Ureter (tissue), 1 donor: Measurements from ENCODE around the gene BCKDHA. TPM values are rescaled to one million over a fixed set of nuclear protein-coding genes. Genes with fewer than 3 reads are reported as not detected.
A peak's percentile ranks its signal among the peaks of the same experiment; 100 is the strongest.
"Not testable (repeated sequence)": the region's sequence is repeated elsewhere in the genome, so short reads cannot be mapped to it uniquely, and the experiment has no call there.

ENCODE experiments used
- DNase-seq: peaks from one replicate; pipeline ENCODE4 v3.0.0-alpha.2; 2020; ENCODE audit warnings: low spot score
- total RNA-seq: library from RNA; stranded (reverse); gene quantifications from one replicate; pipeline ENCODE4 v1.2.4, GENCODE V29; 2023
- donor health status: DM: yes; HTN: yes; CAD: no.

BCKDHA gene
- total RNA-seq, 1 donor from 2014 or later, result 19.8 TPM

DNA sequence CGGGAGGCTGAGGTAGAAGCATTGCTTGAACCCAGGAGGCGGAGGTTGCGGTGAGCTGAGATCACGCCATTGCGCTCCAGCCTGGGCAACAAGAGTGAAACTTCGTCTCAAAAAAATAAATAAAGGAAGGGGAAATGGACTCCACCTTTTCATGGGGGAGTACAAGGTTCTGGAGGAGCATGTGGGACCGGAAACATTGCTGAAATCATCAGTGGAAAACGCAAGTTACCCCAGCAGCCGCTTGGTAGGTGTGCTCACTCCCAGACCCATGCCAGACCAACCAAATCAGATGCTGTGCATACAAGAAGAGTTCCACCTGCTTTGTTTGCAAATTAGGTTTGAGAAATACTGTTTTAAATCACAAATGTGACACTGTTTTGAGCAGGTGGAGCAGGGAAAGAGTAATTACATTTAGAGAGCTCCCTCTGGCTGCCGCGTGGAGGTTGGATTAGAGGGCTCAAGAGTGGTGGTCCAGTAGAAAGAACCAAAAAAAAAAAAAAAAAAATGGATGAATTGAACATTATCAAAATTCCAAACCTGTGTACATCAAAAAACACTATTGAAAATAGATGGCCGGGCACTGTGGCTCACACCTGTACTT lies 50.2 kb downstream of the BCKDHA start:
- DNase-seq, result no peak

DNA sequence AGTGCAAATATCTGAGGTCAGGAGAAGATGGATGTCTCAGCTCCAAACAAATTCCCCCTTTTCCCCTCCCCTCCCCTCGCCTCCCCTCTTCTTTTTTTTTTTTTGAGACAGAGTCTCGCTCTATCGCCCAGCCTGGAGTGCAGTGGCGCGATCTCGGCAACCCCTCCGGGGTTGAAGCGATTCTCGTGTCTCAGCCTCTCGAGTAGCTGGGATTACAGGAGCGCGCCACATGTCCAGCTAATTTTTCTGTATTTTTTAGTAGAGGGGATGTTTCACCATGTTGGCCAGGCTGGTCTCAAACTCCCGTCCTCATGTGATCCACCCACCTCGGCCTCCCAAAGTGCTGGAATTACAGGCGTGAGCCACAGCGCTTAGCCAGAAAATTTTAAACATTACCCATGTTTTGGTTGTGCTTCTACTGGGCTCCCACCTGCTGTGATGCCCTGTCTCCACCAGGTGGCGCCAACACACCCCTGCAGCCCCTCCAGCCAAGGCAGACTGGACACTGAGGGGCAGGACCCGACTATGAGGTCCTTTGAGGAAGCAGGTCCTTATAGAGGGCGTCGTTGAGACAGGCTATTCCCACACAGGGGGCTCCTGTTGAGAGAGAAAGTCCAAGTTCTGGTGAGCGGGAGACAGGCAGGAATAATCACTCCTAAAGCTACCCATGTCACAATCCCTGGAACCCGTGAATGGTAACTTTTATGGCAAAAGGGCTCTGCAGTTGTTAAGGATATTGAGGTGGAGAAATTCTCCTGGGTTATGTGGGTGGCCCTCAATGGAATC lies 51.7 kb downstream of the BCKDHA start:
- peak; percentile 77 for DNase-seq

DNA sequence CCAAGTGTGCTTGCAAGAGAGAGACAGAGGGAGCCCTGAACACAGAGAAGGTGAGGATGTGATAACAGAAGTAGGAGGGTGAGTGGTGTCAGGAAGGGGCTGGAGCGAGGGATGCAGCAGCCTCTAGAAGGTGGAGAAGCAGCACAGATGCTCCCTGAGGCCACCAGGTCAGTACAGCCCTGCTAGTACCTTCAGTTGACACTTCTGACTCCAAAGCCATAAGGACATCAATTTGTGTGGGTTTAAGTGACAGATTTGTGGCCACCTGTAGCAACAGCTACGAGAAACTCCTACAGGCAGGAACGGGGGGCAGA lies 52.2 kb downstream of the BCKDHA start:
- no peak for DNase-seq

DNA sequence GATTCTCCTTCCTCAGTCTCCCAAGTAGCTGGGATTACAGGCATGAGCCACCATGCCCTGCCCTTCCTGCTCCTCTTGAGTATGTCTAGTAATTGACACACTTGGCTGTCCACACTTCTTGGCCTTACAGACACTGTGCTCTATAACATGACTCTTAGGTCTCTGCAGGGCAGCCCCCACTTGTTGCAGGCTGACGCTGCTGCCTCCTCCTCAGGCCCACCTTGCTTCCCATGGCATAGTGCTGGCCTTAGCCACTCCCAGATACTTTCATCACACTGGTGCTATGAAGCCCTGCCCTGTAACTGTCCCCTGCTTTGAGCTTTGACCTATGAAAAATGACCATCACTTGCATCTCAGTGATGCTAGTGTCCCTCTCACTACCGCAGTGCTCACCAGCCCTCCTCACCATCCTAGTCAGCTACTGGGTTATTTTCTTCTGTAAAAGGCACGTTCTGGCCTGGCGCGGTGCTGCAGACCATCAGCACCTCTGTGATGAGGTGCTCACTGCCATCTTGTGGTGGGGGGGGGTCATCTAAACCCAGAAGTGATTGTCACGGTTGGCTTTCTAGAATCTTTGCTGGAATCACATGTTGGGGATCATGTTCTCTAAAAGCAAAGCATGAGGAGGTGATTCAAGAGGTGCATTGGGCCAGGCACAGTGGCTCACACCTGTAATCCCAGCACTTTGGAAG lies 55.1 kb downstream of the BCKDHA start:
- DNase-seq, result no peak

DNA sequence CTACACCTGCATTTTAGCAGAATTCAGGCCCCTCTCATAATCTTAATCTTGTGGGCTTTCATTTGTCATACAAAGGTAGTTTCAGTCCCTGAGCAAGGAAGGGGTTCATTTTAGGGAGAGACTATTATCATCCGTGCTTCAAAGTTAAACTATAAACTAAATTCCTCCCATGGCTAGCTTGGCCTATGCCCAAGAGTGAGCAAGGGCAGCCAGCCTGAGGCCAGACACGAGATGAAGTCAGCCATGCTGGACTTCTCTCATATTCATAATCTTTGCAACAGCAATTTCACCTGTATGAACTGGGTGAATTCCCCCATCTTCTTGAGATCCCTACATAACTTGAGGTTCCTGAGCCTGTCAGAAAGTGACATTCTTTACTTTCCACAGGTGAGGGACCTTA lies 58.3 kb downstream of the BCKDHA start:
- no peak for DNase-seq

DNA sequence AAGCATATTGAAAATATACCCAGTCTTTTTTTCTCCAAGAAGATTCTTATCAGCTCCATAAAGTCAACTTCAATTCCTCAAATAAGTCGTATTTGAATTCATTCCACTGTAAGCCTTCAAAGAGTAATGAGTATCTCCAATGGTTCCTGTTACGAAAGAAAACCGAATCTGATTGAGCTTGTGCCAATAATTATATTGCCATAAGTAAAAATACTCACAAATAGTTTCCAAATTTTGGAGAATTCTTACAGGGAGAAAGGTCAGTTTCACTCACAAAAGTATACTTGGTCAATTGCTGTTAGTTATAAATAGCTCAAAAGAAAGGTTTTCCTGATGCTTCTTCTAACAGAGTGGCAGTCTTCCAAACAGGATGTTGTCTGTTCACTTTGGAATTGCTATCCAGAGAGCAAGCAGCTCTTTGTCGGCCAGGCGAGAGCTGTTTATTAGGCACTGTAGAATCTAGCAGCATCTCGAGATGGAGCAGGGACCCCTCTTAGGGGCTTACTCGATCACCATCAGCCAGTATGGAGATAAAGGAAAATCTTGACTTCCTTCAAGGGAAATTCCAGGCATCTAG lies 58.8 kb downstream of the BCKDHA start:
- no peak for DNase-seq

DNA sequence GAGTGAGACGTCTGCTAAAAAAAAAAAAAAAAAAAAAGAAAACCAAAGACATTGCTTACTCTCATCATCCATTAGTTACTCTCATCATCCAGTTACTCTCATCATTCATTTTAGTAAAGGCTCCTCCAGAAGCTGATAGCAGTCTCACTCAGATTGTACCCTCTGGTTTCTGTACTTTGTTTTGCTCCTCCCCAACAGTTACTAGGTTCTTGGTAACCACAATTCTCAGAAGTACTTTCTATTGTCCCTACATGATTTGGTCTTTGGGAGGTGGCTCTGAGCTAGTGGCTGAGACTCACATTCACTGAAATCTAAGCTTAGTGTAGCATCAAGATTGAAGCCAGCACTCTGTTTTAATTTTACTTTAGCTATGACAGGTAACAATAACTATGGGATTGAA lies 59.6 kb downstream of the BCKDHA start:
- DNase-seq, result no peak

DNA sequence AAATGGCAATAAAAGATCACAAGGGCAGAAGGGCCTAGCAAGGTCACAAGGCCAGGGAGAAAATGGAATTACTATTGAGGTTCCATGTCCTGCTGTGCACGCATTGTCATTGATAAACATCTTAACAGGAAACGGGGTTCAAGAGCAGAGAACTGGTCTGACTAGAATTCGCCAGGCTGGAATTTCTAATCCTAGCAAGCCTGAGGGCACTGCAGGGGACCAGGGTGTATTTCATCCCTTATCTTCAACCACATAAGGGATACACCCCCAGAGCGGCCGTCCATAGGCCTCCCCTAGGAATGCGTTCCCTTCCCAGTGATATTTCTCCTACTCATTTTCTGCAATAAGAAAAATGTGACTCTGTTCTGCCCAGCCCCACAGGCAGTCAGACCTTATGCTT lies 64.9 kb downstream of the BCKDHA start:
- DNase-seq, result no peak

DNA sequence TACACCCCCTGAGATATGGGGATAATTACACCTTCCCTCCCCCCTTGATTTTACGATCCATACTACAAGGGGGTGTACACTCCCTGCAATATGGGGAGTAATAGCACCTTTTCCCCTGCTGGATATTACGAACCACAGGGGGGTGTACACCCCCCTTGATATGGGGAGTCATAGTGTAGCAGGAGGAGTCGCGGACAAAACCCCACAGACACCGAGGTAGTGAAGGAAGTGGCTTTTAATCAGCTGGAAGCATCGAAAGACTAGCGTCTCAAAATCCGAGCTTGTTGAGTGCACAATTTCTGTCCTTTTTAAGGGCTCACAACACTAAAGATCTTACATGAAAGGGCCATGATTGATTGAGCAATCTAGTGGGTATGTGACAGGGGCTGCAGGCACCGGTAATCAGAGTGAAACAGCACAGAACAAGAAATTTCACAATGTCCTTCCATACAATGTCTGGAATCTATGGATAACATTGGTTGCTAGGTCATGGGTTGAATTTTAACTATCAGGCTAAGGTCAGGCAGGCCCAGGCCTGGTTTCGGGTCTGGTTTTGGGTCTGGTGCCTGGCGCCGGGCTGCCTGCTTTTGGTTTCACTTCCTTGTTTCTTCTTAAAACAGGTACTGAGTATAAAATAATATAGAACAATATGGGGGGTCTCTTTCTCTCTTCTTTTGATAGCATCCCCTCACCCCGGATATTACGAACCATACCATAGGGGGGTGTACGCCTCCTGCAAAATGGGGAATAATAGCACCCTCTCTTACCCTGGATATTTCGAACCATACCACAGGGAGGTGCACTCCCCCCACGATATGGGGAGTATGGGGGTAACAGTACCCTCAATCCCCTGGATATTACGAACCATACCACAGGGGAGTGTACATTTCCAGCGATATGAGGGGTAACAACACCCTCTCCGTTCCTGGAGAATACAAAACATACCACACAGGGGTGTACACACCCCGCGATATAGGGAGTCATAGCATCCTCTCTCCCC lies 65.9 kb downstream of the BCKDHA start:
- not testable (repeated sequence) for DNase-seq

Other genes starting within 250 kb of the BCKDHA start
- 13.2 TPM for gene CYP2S1, start 204.6 kb upstream of the BCKDHA start, total RNA-seq
- 40.1 TPM for gene AXL, start 178.6 kb upstream of the BCKDHA start, total RNA-seq
- gene HNRNPUL1, start 133.4 kb upstream of the BCKDHA start, total RNA-seq, result 183 TPM
- 38.3 TPM for gene CCDC97, start 87.6 kb upstream of the BCKDHA start, total RNA-seq
- gene TGFB1, start 43.9 kb upstream of the BCKDHA start, total RNA-seq, result 26.3 TPM
- 6.1 TPM for gene B9D2, start 33.7 kb upstream of the BCKDHA start, total RNA-seq
- 12.2 TPM for gene TMEM91, start 21.3 kb upstream of the BCKDHA start, total RNA-seq
- 21.6 TPM for gene EXOSC5, start 459 bp upstream of the BCKDHA start, total RNA-seq
- gene B3GNT8, start 29.6 kb downstream of the BCKDHA start, total RNA-seq, result 4.6 TPM
- 33.6 TPM for gene DMAC2, start 42.1 kb downstream of the BCKDHA start, total RNA-seq
- not detected for gene ERICH4, start 45.3 kb downstream of the BCKDHA start, total RNA-seq
- 3.6 TPM for gene CEACAM21, start 178.3 kb downstream of the BCKDHA start, total RNA-seq
- gene CEACAM4, start 229.3 kb downstream of the BCKDHA start, total RNA-seq, result 2.4 TPM